ENCODE measurements around the gene ACBD4. TPM values are rescaled to one million over a fixed set of nuclear protein-coding genes. Genes with fewer than 3 reads are reported as not detected.

ACBD4 gene
- total and polyA plus RNA-seq, 2 of the 13 experiments (the other 11 are each of a cell fraction or from before 2014, with no cell fraction given), result 16.1 to 26.9 TPM

DNA sequence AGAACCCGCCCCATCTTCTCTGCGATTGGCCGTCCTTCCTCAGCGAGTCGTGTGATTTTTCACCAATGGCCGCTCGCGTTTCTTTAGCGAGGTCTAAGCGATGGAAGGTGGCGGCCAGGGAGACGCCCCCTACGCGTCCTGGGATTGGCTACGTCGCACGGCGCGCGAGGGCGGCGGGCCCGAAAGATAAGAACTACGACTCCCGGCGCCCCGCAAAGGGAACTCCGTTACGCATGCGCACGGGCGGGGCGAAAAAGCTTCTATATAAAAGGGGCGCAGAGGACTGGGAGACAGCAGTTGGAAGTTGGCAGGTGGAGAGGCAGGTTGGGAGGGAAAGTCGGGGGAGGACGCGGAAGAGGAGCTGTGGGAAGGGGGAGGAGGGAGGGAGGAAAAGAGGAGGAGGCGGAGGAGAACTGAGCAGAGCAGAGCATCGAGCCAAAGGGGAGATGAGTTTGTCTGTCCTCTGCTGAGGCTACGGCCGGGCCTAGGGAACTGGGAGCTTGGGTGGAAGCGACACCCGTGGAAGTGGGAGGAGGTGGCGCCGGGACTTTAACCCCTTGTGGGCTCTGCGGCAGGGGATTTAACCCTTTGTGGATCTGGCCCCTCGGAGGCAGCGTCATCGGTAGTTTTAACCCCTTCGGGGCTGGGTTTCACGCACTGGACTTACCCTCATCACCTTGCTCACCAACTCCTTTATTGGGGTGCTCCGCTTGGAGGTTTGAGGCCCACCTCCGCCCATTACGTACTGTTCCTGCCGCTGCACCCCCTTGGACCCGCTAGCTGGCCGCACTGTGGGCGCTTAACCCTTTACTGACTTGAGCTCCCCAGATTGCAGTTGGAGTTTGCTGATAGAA lies 12.9 kb downstream of the ACBD4 start, which contains the start of gene HEXIM1 (continued):
- TF ChIP-seq, protein P1, sequence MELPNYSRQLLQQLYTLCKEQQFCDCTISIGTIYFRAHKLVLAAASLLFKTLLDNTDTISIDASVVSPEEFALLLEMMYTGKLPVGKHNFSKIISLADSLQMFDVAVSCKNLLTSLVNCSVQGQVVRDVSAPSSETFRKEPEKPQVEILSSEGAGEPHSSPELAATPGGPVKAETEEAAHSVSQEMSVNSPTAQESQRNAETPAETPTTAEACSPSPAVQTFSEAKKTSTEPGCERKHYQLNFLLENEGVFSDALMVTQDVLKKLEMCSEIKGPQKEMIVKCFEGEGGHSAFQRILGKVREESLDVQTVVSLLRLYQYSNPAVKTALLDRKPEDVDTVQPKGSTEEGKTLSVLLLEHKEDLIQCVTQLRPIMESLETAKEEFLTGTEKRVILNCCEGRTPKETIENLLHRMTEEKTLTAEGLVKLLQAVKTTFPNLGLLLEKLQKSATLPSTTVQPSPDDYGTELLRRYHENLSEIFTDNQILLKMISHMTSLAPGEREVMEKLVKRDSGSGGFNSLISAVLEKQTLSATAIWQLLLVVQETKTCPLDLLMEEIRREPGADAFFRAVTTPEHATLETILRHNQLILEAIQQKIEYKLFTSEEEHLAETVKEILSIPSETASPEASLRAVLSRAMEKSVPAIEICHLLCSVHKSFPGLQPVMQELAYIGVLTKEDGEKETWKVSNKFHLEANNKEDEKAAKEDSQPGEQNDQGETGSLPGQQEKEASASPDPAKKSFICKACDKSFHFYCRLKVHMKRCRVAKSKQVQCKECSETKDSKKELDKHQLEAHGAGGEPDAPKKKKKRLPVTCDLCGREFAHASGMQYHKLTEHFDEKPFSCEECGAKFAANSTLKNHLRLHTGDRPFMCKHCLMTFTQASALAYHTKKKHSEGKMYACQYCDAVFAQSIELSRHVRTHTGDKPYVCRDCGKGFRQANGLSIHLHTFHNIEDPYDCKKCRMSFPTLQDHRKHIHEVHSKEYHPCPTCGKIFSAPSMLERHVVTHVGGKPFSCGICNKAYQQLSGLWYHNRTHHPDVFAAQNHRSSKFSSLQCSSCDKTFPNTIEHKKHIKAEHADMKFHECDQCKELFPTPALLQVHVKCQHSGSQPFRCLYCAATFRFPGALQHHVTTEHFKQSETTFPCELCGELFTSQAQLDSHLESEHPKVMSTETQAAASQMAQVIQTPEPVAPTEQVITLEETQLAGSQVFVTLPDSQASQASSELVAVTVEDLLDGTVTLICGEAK (IDR thresholded peaks at IDR 0.05), result no peak
- TF ChIP-seq, protein P1 (CRISPR knock-in tag; IDR thresholded peaks at IDR 0.05), result peak; percentile 90
- TF ChIP-seq, protein P2, sequence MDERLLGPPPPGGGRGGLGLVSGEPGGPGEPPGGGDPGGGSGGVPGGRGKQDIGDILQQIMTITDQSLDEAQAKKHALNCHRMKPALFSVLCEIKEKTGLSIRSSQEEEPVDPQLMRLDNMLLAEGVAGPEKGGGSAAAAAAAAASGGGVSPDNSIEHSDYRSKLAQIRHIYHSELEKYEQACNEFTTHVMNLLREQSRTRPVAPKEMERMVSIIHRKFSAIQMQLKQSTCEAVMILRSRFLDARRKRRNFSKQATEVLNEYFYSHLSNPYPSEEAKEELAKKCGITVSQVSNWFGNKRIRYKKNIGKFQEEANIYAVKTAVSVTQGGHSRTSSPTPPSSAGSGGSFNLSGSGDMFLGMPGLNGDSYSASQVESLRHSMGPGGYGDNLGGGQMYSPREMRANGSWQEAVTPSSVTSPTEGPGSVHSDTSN (CRISPR knock-in tag; IDR thresholded peaks at IDR 0.05), result no peak
- peak; percentile 100 for TF ChIP-seq HNRNPH1 (optimal IDR thresholded peaks at IDR 0.05; ENCODE audit: low read depth, low read length)
- TF ChIP-seq, protein P3, sequence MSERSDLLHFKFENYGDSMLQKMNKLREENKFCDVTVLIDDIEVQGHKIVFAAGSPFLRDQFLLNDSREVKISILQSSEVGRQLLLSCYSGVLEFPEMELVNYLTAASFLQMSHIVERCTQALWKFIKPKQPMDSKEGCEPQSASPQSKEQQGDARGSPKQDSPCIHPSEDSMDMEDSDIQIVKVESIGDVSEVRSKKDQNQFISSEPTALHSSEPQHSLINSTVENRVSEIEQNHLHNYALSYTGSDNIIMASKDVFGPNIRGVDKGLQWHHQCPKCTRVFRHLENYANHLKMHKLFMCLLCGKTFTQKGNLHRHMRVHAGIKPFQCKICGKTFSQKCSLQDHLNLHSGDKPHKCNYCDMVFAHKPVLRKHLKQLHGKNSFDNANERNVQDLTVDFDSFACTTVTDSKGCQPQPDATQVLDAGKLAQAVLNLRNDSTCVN (CRISPR knock-in tag; IDR thresholded peaks at IDR 0.05; ENCODE audit: borderline replicate concordance), result peak; percentile 73; the same call in 1 of the 2 replicates
- TF ChIP-seq HOXA7 (CRISPR knock-in tag; IDR thresholded peaks at IDR 0.05), result peak; percentile 45; the same call in 1 of the 2 replicates
- TF ChIP-seq, protein P4, sequence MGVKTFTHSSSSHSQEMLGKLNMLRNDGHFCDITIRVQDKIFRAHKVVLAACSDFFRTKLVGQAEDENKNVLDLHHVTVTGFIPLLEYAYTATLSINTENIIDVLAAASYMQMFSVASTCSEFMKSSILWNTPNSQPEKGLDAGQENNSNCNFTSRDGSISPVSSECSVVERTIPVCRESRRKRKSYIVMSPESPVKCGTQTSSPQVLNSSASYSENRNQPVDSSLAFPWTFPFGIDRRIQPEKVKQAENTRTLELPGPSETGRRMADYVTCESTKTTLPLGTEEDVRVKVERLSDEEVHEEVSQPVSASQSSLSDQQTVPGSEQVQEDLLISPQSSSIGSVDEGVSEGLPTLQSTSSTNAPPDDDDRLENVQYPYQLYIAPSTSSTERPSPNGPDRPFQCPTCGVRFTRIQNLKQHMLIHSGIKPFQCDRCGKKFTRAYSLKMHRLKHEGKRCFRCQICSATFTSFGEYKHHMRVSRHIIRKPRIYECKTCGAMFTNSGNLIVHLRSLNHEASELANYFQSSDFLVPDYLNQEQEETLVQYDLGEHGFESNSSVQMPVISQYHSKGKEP (CRISPR knock-in tag; IDR thresholded peaks at IDR 0.05), result peak; percentile 88
- TF ChIP-seq ZNF766 (CRISPR knock-in tag; IDR thresholded peaks at IDR 0.05; ENCODE audit: borderline replicate concordance), result peak; percentile 83; the same call in 1 of the 2 replicates
- TF ChIP-seq, protein P5, sequence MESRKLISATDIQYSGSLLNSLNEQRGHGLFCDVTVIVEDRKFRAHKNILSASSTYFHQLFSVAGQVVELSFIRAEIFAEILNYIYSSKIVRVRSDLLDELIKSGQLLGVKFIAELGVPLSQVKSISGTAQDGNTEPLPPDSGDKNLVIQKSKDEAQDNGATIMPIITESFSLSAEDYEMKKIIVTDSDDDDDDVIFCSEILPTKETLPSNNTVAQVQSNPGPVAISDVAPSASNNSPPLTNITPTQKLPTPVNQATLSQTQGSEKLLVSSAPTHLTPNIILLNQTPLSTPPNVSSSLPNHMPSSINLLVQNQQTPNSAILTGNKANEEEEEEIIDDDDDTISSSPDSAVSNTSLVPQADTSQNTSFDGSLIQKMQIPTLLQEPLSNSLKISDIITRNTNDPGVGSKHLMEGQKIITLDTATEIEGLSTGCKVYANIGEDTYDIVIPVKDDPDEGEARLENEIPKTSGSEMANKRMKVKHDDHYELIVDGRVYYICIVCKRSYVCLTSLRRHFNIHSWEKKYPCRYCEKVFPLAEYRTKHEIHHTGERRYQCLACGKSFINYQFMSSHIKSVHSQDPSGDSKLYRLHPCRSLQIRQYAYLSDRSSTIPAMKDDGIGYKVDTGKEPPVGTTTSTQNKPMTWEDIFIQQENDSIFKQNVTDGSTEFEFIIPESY (CRISPR knock-in tag; IDR thresholded peaks at IDR 0.05), result 0 out of 2 replicates have a peak, but pooled peaks have one; percentile 26
- TF ChIP-seq POLR2A (IDR thresholded peaks at IDR 0.05; ENCODE audit: insufficient read depth in 1 of 2, low read depth in 2 of 2, low read length in 2 of 2), result peak; percentile 100
- no peak for TF ChIP-seq ZBTB1 (CRISPR knock-in tag; IDR thresholded peaks at IDR 0.05; ENCODE audit: borderline replicate concordance)
- TF ChIP-seq CBFB (CRISPR knock-in tag; IDR thresholded peaks at IDR 0.05), result peak; percentile 64; the same call in 1 of the 2 replicates
